ENCODE results near the gene MYO5C. TPM values are rescaled to one million over a fixed set of nuclear protein-coding genes. Genes with fewer than 3 reads are reported as not detected.

MYO5C gene
- total and polyA plus RNA-seq, 10 of the 15 experiments (the other 5 are each of a cell fraction or from before 2014, with no cell fraction given), result 0.29 to 1.3 (median 0.75) TPM

- TF ChIP-seq SIX5 (IDR thresholded peaks at IDR 0.05; ENCODE audit: low read depth, low read length, severe bottlenecking) (no peak), ESRRA (IDR thresholded peaks at IDR 0.05; ENCODE audit: low read length) (no peak), YY1 (IDR thresholded peaks at IDR 0.05; ENCODE audit: low read depth, low read length) (no peak), ZNF24 (IDR thresholded peaks at IDR 0.05) (no peak), SKIL (IDR thresholded peaks at IDR 0.05; ENCODE audit: low read depth, poor library complexity, severe bottlenecking) (no peak), NBN (IDR thresholded peaks at IDR 0.05) (no peak), TCF7 (IDR thresholded peaks at IDR 0.05; ENCODE audit: borderline replicate concordance) (no peak)
These were observed 65.5 kb downstream of the MYO5C start (continued) for GRCh38 chr15:52230073-52230472.

- in situ Hi-C loops (cut with MboI) (loop anchor here (5.0 kb wide), 1 partner anchor 252 kb away; no protein-coding TSS in a partner anchor), intact Hi-C loops (cut with micrococcal nuclease; ENCODE audit: unreplicated experiment) (no loop called here)
- Histone ChIP-seq H3K27ac (ENCODE audit: control insufficient read depth, insufficient read depth) (0 out of 2 replicates have a peak overlapping the region, but pooled peaks have one; percentile 7), H3K36me3 (ENCODE audit: control insufficient read depth in 2 of 2, insufficient read depth in 2 of 2, low read length in 1 of 2) (no peaks in the 10 kb centered on the region), H3K9ac (ENCODE audit: control insufficient read depth, insufficient read depth, low read length) (no peak overlapping the region), H4K20me1 (ENCODE audit: control insufficient read depth, insufficient read depth) (no peaks in the 10 kb centered on the region), H3K9me3 (replicated peaks; ENCODE audit: control insufficient read depth, insufficient read depth, low read length) (no peaks in the 10 kb centered on the region), H3K4me2 (ENCODE audit: control insufficient read depth, insufficient read depth) (no peak overlapping the region; the same call in 1 of the 2 replicates), H3K27me3 (replicated peaks in 1 of 2; ENCODE audit: control insufficient read depth in 2 of 2, insufficient read depth in 2 of 2, low read length in 1 of 2) (no peaks in the 10 kb centered on the region), H3K79me2 (ENCODE audit: control insufficient read depth, insufficient read depth, low read length) (no peaks in the 10 kb centered on the region), H3K4me3 (no peak overlapping the region), H3K4me1 (ENCODE audit: control insufficient read depth, insufficient read depth, low read length) (peaks cover 38% of the 10 kb centered on the region), H2AFZ (ENCODE audit: control insufficient read depth, low read depth, low read length) (peak overlapping the region; percentile 64)
- WGBS (ENCODE audit: insufficient coverage, insufficient replicate concordance, low lambda C conversion rate, missing lambda C conversion rate), result 25% methylated on average over 8 of the region's 8 CpGs
- DNase-seq (ENCODE audit: low read depth, low spot score), result no peak
- POLR2A ChIA-PET, result no interaction called here
- no peak for ATAC-seq
- SMC1A ChIA-PET (ENCODE audit: uncharacterized antibody, unreplicated experiment), result interaction anchor here (1.2 to 8.5 kb wide), 12 partner anchors 6 to 452 kb away, joined by 3 to 93 read pairs (median 16); partner anchors contain the start of gene LEO1
- BruUV-seq (replicated peaks), result no TSS peak
- CTCF ChIA-PET, result interaction anchor here (0.7 to 13.5 kb wide), 15 partner anchors 9 to 506 kb away, joined by 3 to 235 read pairs (median 6); partner anchors contain the start of gene GNB5
- TF ChIP-seq ETV6 (conservative IDR thresholded peaks at IDR 0.05 in 1 of 2, IDR thresholded peaks at IDR 0.05 in 1 of 2; ENCODE audit: borderline replicate concordance in 1 of 2, low read depth in 1 of 2), result no peak
- TF ChIP-seq ATF7 (IDR thresholded peaks at IDR 0.05; ENCODE audit: low read depth), result peak; percentile 72
- TF ChIP-seq SPI1 (IDR thresholded peaks at IDR 0.05; ENCODE audit: borderline replicate concordance, insufficient read depth, low read depth, low read length), result peak; percentile 28; the same call in 1 of the 2 replicates
- no peak for TF ChIP-seq REST (IDR thresholded peaks at IDR 0.05; ENCODE audit: low read depth, low read length)
- 0 out of 2 replicates have a peak, but pooled peaks have one; percentile 32 for TF ChIP-seq CREB1 (IDR thresholded peaks at IDR 0.05; ENCODE audit: low read depth)
- 0 out of 4 replicates have a peak, but pooled peaks of 1 of the 2 experiments have one; percentile 20 for TF ChIP-seq BHLHE40 (IDR thresholded peaks at IDR 0.05; ENCODE audit: borderline replicate concordance in 1 of 2, low read depth in 2 of 2, low read length in 1 of 2)
- RAD21 ChIA-PET (ENCODE audit: unreplicated experiment), result interaction anchor here (0.7 to 5.7 kb wide), 6 partner anchors 12 to 208 kb away, joined by 3 to 43 read pairs (median 4); no protein-coding TSS in a partner anchor
- FAIRE-seq, result no peak
These were observed 66.7 kb downstream of the MYO5C start for GRCh38 chr15:52228921-52229320.

All from GM12878 (cell line).